Mesenchymal stem cell (in vitro differentiated cells and primary cell): ENCODE data around the gene MSX1.

Experiments
- DNase-seq: peaks from one replicate; pipeline ENCODE4 v3.0.0-alpha.2; 2013
- H2AFZ ChIP-seq: one replicate; pipeline ENCODE4 v1.6.1; 2013; ENCODE audit warnings: low read depth, mild to moderate bottlenecking, control low read depth, inconsistent platforms, low read length, moderate library complexity
- H2AK5ac ChIP-seq: 2 replicates; pipeline ENCODE4 v1.6.1; 2013; ENCODE audit warnings: low read length, moderate library complexity, mild to moderate bottlenecking, inconsistent platforms; ENCODE audit not compliant: severe bottlenecking
- H2BK120ac ChIP-seq: one replicate; pipeline ENCODE4 v1.6.1; 2013; ENCODE audit warnings: low read depth, mild to moderate bottlenecking, inconsistent platforms, low read length, moderate library complexity
- H2BK12ac ChIP-seq, 2 experiments: one replicate each; pipeline ENCODE4 v1.6.1; 2013; ENCODE audit warnings: inconsistent platforms in 2 of 2, low read length in 2 of 2, mild to moderate bottlenecking in 2 of 2, moderate library complexity in 2 of 2, control low read depth in 1 of 2
- H2BK15ac ChIP-seq: one replicate; pipeline ENCODE4 v1.6.1; 2013; ENCODE audit warnings: mild to moderate bottlenecking, low read depth, inconsistent platforms; ENCODE audit not compliant: poor library complexity, severe bottlenecking
- H2BK5ac ChIP-seq: 2 replicates; pipeline ENCODE4 v1.6.1; 2013; ENCODE audit warnings: low read depth, mild to moderate bottlenecking, low read length, control low read depth, inconsistent platforms; ENCODE audit not compliant: poor library complexity, severe bottlenecking
- H3K14ac ChIP-seq, 2 experiments: one replicate each; pipeline ENCODE4 v1.6.1; 2013; ENCODE audit warnings: inconsistent platforms in 2 of 2, low read length in 2 of 2, control low read depth in 1 of 2, mild to moderate bottlenecking in 1 of 2, moderate library complexity in 1 of 2
- H3K18ac ChIP-seq, 2 experiments: one replicate each; pipeline ENCODE4 v1.6.1; 2013; ENCODE audit warnings: inconsistent platforms in 2 of 2, low read length in 2 of 2, control low read depth in 1 of 2, low read depth in 1 of 2, mild to moderate bottlenecking in 1 of 2
- H3K23ac ChIP-seq, 2 experiments: one replicate each; pipeline ENCODE4 v1.6.1; 2013; ENCODE audit warnings: inconsistent platforms in 2 of 2, low read length in 2 of 2, mild to moderate bottlenecking in 2 of 2, moderate library complexity in 2 of 2, control low read depth in 1 of 2
- H3K27ac ChIP-seq: 2 replicates; pipeline ENCODE4 v1.5.1; 2013; ENCODE audit warnings: mild to moderate bottlenecking, moderate library complexity, low read length, control low read depth, inconsistent platforms; ENCODE audit not compliant: poor library complexity, severe bottlenecking
- H3K27me3 ChIP-seq, 2 experiments: 2 replicates each; pipeline versions ENCODE4 v1.6.1 to v1.7.0; 2013; ENCODE audit warnings: low read length in 2 of 2, mild to moderate bottlenecking in 2 of 2, moderate library complexity in 2 of 2, control low read depth in 1 of 2, inconsistent platforms in 1 of 2; ENCODE audit not compliant: control insufficient read depth in 1 of 2, insufficient read depth in 1 of 2
- H3K36me3 ChIP-seq, 2 experiments: 2 replicates each; pipeline versions ENCODE4 v1.6.1 to v1.7.0; 2013; ENCODE audit warnings: low read length in 2 of 2, control low read depth in 1 of 2, inconsistent platforms in 1 of 2, low read depth in 1 of 2, mild to moderate bottlenecking in 1 of 2; ENCODE audit not compliant: insufficient read depth in 2 of 2, control insufficient read depth in 1 of 2
- H3K4ac ChIP-seq, 2 experiments: one replicate each; pipeline ENCODE4 v1.6.1; 2013; ENCODE audit warnings: inconsistent platforms in 2 of 2, low read length in 2 of 2, mild to moderate bottlenecking in 2 of 2, moderate library complexity in 2 of 2, control low read depth in 1 of 2, low read depth in 1 of 2
- H3K4me1 ChIP-seq: 2 replicates; pipeline ENCODE4 v1.6.1; 2013; ENCODE audit warnings: low read depth, low read length, control low read depth; ENCODE audit not compliant: control insufficient read depth, insufficient read depth
- H3K4me2 ChIP-seq: 2 replicates; pipeline ENCODE4 v1.6.1; 2013; ENCODE audit warnings: low read length, mild to moderate bottlenecking, inconsistent platforms; ENCODE audit not compliant: poor library complexity, severe bottlenecking
- H3K4me3 ChIP-seq, 2 experiments: 2 replicates each; pipeline versions ENCODE4 v1.5.1 to v1.7.0; 2013; ENCODE audit warnings: low read length in 2 of 2, mild to moderate bottlenecking in 2 of 2, control low read depth in 1 of 2, low read depth in 1 of 2; ENCODE audit not compliant: insufficient read depth in 1 of 2
- H3K79me1 ChIP-seq: replicated peaks from 2 replicates; pipeline ENCODE4 v1.6.1; 2013; ENCODE audit warnings: mild to moderate bottlenecking, control low read depth, low read length, inconsistent platforms; ENCODE audit not compliant: poor library complexity, severe bottlenecking
- H3K9ac ChIP-seq: 2 replicates; pipeline ENCODE4 v1.7.0; 2013; ENCODE audit warnings: mild to moderate bottlenecking, low read length, moderate library complexity
- H3K9me3 ChIP-seq: 2 replicates; pipeline ENCODE4 v1.7.0; 2013; ENCODE audit warnings: mild to moderate bottlenecking, low read length; ENCODE audit not compliant: control insufficient read depth
- H4K8ac ChIP-seq: one replicate; pipeline ENCODE4 v1.6.1; 2013; ENCODE audit warnings: inconsistent platforms, mild to moderate bottlenecking, low read length, moderate library complexity
- H4K91ac ChIP-seq: one replicate; pipeline ENCODE4 v1.6.1; 2013; ENCODE audit warnings: mild to moderate bottlenecking, low read length, inconsistent platforms
- WGBS: methylation state at CpG from one replicate; pipeline ENCODE4 v1.1.7; 2013; ENCODE audit warnings: mixed read lengths; 5-methylcytosine and 5-hydroxymethylcytosine counted together

Gene MSX1

DNA sequence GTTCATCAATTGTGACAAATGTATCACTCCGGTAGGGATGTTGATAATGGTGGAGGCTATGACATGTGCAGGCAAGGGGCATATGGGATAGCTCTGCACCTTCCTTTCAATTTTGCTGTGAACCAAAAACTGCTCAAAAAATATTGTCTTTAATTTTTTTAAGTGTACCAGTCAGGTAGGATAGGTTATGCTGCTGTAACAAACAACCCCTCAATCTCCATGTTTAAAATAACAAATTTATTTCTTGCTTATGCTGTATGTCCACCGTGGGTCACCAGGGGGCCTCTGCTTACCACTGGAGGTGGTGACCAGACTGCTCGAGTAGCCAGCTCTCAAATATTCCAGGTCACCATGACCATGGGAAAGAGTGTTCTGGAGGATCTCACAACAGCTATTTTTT is 23.4 kb upstream of the MSX1 start:
- H3K14ac ChIP-seq = no peak overlapping the region
- no peaks in the 10 kb centered on the region for H3K79me1 ChIP-seq
- H3K27me3 ChIP-seq = peaks cover 2 to 28% of the 10 kb centered on the region in 2 experiments
- no peak overlapping the region for H3K4ac ChIP-seq
- no peaks in the 10 kb centered on the region for H3K4me1 ChIP-seq
- H2BK12ac ChIP-seq = no peak overlapping the region
- H3K4me2 ChIP-seq = no peak overlapping the region
- H3K9me3 ChIP-seq = peaks cover 3% of the 10 kb centered on the region
- no peak overlapping the region for H2AFZ ChIP-seq
- H2BK15ac ChIP-seq = no peak overlapping the region
- WGBS = 76% methylated on average over 3 of the region's 3 CpGs
- no peak overlapping the region for H4K91ac ChIP-seq
- H2BK5ac ChIP-seq = no peak overlapping the region
- H3K9ac ChIP-seq = no peak overlapping the region
- no peaks in the 10 kb centered on the region for H3K36me3 ChIP-seq
- H2BK120ac ChIP-seq = no peak overlapping the region
- H2AK5ac ChIP-seq = no peak overlapping the region
- no peak overlapping the region for H3K23ac ChIP-seq
- no peak for DNase-seq
- H4K8ac ChIP-seq = no peak overlapping the region
- no peak overlapping the region for H3K18ac ChIP-seq
- no peak overlapping the region for H3K4me3 ChIP-seq
- no peak overlapping the region for H3K27ac ChIP-seq

DNA sequence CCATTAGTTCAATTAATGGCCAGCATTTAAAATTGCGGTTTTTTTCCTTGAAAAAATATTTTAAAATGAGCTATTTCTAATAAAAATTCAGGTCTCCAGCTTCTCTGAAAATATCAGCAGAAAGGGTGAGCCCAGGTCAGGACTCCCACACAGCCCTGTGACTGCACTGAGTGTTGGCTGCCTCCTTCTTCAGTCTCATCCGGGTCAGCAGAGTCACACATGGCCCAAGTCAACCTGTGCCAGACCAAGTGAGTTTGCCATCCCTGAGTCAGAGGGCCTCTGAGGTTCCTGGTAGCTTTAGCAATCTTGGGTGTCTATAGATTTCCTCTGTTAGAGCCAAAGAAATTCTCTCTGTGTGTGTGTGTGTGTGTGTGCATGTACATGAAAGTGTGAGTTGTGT is 22.1 kb upstream of the MSX1 start:
- Histone ChIP-seq H3K4ac (no peak overlapping the region), H2AK5ac (no peak overlapping the region), H3K36me3 (no peaks in the 10 kb centered on the region), H3K14ac (no peak overlapping the region), H3K4me1 (no peaks in the 10 kb centered on the region), H3K9ac (no peak overlapping the region), H2BK12ac (no peak overlapping the region), H3K18ac (no peak overlapping the region), H2BK120ac (no peak overlapping the region), H4K91ac (no peak overlapping the region), H3K27me3 (peaks cover 2 to 37% of the 10 kb centered on the region in 2 experiments), H3K9me3 (peaks cover 3% of the 10 kb centered on the region), H3K23ac (no peak overlapping the region), H3K27ac (no peak overlapping the region), H2BK5ac (no peak overlapping the region), H3K4me2 (no peak overlapping the region), H3K79me1 (no peaks in the 10 kb centered on the region), H3K4me3 (no peak overlapping the region), H4K8ac (no peak overlapping the region), H2BK15ac (no peak overlapping the region), H2AFZ (no peak overlapping the region)
- WGBS = 74% methylated on average over 1 of the region's 2 CpGs
- DNase-seq = no peak

DNA sequence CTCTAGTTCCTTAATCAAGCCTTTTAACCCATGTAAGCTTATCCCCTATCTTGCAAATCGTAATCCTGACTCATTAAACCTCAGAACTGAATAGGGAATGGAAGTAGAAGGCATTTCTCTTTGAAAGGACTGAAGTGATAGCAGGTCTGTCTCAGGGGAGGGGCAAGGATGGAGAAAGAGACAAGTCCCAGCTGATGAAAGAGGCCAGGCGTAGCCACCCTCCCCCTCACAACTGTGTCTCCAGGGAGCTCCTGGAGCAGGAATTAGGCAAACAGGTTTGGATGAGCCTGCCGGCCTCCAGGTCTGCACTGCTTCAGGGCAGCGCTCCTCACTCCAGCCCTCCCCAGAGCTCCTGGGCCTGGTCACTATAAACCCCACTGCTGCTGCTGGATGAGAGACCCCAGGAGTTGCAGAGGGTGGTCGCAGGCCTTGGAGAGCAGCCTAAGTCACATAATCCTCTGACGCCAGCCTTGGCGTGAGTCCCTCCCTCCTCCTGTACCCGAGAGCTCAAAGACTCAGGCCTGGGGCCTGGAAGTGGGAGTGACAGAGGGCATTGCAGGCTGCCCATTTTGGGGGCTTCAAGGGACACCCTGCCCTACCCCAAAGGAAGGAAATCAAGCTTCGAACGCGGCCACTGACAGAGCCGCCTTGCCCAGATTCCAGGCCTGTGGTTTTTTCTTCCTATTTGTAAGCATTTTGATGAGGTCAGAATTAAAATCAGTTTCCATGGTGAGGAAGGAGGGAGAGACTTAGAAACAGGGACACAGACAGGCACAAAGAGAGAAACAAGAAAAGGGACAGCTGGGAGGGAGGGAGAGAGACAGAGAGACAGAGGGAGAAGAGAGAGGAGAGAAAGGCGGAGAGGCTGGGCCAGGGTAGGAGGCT is 21.2 kb upstream of the MSX1 start:
- 62% methylated on average over 11 of the region's 13 CpGs for WGBS
- no peak overlapping the region for H4K8ac ChIP-seq
- peaks cover 3% of the 10 kb centered on the region for H3K9me3 ChIP-seq
- no peak overlapping the region for H3K18ac ChIP-seq
- H3K27me3 ChIP-seq = peaks cover 2 to 47% of the 10 kb centered on the region in 2 experiments
- no peak overlapping the region for H2BK5ac ChIP-seq
- no peak overlapping the region for H4K91ac ChIP-seq
- no peak overlapping the region for H3K4me2 ChIP-seq
- no peaks in the 10 kb centered on the region for H3K4me1 ChIP-seq
- no peak overlapping the region for H2BK12ac ChIP-seq
- no peak overlapping the region for H2BK120ac ChIP-seq
- H3K36me3 ChIP-seq = no peaks in the 10 kb centered on the region
- H2AK5ac ChIP-seq = no peak overlapping the region
- no peak for DNase-seq
- no peak overlapping the region for H3K4ac ChIP-seq
- no peak overlapping the region for H2BK15ac ChIP-seq
- no peaks in the 10 kb centered on the region for H3K79me1 ChIP-seq
- H2AFZ ChIP-seq = no peak overlapping the region
- no peak overlapping the region for H3K23ac ChIP-seq
- no peak overlapping the region for H3K4me3 ChIP-seq
- no peak overlapping the region for H3K27ac ChIP-seq
- H3K9ac ChIP-seq = peak overlapping the region; percentile 45
- H3K14ac ChIP-seq = no peak overlapping the region

DNA sequence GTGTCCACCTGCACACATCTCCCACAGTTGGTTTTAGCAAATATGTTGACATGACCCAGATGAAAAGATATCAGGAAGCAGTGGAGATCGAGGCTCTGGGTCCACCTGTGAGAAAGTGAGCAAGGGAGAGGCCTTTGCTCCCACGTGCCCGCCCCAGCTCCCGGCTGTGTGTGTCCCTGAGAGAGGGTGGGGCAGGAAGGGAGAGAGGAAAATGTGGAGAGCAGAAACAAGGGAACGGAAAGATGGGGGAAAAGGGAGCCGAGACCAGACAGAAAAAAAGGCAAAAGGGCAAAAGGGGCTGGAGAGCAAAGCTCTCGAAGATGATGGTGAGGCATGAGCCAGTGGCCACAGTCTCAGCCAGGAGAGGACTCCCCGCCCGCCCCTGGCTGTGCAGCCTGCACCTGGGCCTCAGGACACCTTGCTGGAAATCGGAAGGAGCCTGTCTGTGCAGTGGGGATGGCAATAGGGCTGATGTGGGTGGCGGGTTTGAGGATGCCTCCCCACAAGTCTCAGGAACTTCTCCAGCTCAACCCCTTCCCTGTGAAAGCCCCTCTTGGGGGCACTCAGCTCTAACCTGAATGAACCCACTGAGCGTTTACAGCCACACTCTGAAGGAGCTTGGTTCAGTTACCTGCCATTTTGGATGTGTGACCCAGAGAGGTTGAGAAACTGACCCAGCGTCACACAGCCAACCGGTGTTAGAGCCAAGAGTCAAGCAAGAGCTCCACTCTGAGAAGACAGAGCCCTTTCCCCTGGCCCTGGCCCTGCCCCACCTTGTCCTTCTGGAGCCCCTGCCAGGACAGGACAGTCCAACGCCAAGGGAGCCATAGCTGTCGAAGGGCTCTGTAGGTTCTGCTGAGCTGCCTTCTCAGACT is 20.3 kb upstream of the MSX1 start:
- Histone ChIP-seq H3K4ac (no peak overlapping the region), H2AFZ (no peak overlapping the region), H2BK120ac (no peak overlapping the region), H3K36me3 (no peaks in the 10 kb centered on the region), H3K79me1 (no peaks in the 10 kb centered on the region), H3K27me3 (peaks cover 5 to 56% of the 10 kb centered on the region in 2 experiments), H3K9ac (no peak overlapping the region), H2AK5ac (no peak overlapping the region), H2BK15ac (no peak overlapping the region), H3K27ac (no peak overlapping the region), H2BK5ac (no peak overlapping the region), H3K23ac (no peak overlapping the region), H3K4me1 (no peaks in the 10 kb centered on the region), H3K4me3 (no peak overlapping the region), H3K4me2 (no peak overlapping the region), H4K8ac (no peak overlapping the region), H2BK12ac (no peak overlapping the region), H3K18ac (no peak overlapping the region), H3K14ac (no peak overlapping the region), H3K9me3 (peaks cover 3% of the 10 kb centered on the region), H4K91ac (no peak overlapping the region)
- 74% methylated on average over 16 of the region's 16 CpGs for WGBS
- DNase-seq = no peak
